Testis (tissue), 2 donors: ENCODE results near the gene LHCGR.

Experiments
- POLR2A ChIP-seq: fragments of 450-650 bp; IDR thresholded peaks from one replicate; pipeline ENCODE4 v1.6.1; 2017; ENCODE audit warnings: antibody characterized with exemption, mild to moderate bottlenecking, moderate library complexity
- TF ChIP-seq, protein P1 (sequence below), 3 experiments: fragments of 450-650 bp in 2 of 3; fragments of 200-600 bp in 1 of 3; sonication (generic) in 1 of 3; IDR thresholded peaks; one replicate each; pipeline ENCODE4 v1.5.1; 2016 to 2019; ENCODE audit warnings: antibody characterized with exemption in 3 of 3, mild to moderate bottlenecking in 2 of 3, moderate library complexity in 1 of 3

DNA sequence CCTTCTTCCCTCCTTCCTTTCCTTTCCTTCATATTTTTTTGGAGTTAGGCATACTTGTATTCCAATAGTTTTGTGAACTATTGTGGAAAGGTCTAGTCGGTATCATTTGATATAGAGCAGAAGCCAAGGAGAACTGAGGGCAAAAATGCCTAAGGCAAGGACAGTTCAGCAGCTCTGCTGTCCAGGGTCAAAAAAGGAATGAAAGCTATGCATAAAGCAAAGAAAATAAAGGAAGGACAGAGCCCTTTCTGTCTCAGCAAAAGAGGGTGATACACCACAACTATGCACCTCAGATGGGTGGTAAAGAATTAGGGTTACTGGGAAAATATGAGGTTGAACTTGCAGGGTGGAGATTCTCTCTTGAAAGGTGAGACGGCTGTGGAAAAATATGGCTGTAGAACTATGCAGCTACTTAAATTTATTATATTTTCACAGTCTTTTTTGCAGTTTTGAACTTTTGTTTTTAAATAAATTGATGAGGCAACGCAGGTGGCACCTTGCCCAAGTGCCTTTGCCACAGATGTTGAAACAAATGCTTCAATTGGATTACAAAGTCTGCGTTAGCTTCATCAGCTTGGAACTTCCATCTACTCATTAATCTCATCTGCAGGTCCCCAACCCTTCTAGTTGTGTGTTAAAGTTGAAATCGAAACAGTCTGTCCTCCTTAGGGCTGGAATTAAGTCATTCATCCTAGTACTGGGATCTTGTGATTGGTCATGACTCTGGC is 20.8 kb downstream of the LHCGR start:
- TF ChIP-seq, protein P1, sequence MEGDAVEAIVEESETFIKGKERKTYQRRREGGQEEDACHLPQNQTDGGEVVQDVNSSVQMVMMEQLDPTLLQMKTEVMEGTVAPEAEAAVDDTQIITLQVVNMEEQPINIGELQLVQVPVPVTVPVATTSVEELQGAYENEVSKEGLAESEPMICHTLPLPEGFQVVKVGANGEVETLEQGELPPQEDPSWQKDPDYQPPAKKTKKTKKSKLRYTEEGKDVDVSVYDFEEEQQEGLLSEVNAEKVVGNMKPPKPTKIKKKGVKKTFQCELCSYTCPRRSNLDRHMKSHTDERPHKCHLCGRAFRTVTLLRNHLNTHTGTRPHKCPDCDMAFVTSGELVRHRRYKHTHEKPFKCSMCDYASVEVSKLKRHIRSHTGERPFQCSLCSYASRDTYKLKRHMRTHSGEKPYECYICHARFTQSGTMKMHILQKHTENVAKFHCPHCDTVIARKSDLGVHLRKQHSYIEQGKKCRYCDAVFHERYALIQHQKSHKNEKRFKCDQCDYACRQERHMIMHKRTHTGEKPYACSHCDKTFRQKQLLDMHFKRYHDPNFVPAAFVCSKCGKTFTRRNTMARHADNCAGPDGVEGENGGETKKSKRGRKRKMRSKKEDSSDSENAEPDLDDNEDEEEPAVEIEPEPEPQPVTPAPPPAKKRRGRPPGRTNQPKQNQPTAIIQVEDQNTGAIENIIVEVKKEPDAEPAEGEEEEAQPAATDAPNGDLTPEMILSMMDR (IDR thresholded peaks at IDR 0.05), result no peak
- no peak for TF ChIP-seq POLR2A
